Thyroid gland (tissue), 4 donors: Measurements from ENCODE around the gene GSTCD.

Experiments
- CTCF ChIP-seq, 6 experiments: fragments of 200-600 bp in 3 of 6; fragments of 450-650 bp in 3 of 6; sonication (generic) in 3 of 6; IDR thresholded peaks; one replicate each; pipeline ENCODE4 v1.5.1; 2016 to 2019; ENCODE audit warnings: antibody characterized with exemption in 6 of 6, mild to moderate bottlenecking in 2 of 6, inconsistent platforms in 1 of 6, moderate library complexity in 1 of 6
- POLR2A ChIP-seq, 2 donors: fragments of 450-650 bp; IDR thresholded peaks; one replicate each; pipeline ENCODE4 v1.6.1; 2017; ENCODE audit warnings: antibody characterized with exemption in 2 of 2, mild to moderate bottlenecking in 2 of 2, moderate library complexity in 1 of 2

DNA sequence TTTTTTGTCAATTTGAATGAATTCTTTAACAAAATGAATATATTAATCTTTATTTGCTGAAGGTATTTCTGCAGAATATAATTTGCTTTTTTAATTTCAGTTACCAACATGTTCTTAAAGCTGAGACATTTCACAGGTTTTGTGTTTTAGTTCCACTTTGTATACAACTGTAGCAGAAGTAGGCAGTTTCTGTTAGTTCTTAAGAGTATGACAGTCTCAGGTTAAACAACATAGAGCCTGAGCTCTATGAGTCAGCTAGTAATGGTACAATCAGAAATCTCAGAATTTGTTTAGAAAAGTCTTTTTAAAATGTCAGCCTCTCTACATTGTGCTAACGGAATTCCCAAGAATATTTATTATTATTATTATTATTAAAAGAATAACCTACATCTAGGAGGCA, 50.4 kb downstream of the GSTCD start:
- TF ChIP-seq CTCF (IDR thresholded peaks at IDR 0.05) (no peak), POLR2A (IDR thresholded peaks at IDR 0.05) (no peak)
